NCI-H146 treated with DMSO at 0.1 percent for 48 hours (cell line): Measurements from ENCODE around the gene RGL2.
"Not testable (repeated sequence)": the region's sequence is repeated elsewhere in the genome, so short reads cannot be mapped to it uniquely, and the experiment has no call there.

Source experiments
- DNase-seq: peaks from one replicate; lab custom pipeline; 2025; ENCODE audit not compliant: unreplicated experiment; lab: John Stamatoyannopoulos, UW

The RGL2 gene

DNA sequence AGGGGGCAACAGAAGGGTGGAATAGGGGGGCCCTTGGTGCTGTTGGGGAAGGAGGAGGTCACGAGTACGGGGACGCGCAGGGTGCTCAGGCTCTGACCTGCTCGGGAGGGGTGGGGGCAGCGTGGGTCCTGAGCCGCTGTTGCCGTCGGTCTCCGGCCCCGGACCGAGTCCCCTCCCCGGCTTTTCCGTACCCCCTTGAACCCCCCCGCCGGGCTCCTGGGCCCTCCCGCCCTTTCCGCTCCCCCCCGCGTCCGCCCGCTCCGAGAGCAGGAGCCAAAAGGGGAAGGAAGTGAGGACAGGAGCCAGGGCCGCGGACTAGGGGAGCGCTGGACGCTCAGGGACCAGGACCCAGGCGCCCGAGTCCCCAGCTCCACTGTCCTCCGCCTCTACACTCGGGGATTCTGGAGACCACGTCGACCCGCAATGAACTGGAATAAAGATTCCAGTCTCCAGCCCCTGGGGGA, at the start of gene RGL2:
Gene RGL2, minus strand, starts transcription at position 170 of the 464 bp plus-strand sequence. CDS start 332 bp downstream, outside the sequence.
- peak; percentile 40 for DNase-seq

GRCh38 chr6:33347816-33348215, 49.1 kb upstream of the RGL2 start:
- no peak for DNase-seq

DNA sequence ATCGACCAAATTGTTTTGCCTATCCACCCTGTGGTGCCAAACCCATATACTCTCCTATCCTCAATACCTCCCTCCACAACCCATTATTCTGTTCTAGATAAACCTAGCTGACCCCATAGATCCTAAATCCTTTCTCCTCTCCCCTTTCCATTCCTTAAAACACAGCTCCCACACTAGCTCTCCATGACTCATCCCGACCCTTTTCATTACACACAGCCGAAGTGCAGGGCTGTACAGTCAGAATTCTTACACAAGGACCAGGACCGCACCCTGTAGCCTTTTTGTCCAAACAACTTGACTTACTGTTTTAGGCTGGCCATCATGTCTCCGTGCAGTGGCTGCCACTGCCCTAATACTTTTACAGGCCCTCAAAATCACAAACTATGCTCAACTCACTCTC, 48.2 kb upstream of the RGL2 start:
- DNase-seq, result not testable (repeated sequence)

GRCh38 chr6:33344701-33345697, 46.3 kb upstream of the RGL2 start:
- DNase-seq, result peak; percentile 43

GRCh38 chr6:33343953-33344611, 45.3 kb upstream of the RGL2 start:
- no peak for DNase-seq

DNA sequence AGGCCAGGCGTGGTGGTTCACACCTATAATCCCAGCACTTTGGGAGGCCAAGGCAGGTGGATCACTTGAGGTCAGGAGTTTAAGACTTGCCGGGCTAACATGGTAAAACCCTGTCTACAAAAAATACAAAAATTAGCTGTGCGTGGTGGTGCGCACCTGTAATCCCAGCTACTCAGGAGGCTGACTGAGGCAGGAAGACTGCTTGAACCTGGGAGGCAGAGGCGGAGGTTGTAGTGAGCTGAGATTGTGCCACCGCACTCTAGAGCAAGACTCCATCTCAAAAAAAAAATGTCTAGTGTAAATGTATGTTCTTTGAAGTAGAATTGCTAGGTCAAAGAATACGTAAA, 44.8 kb upstream of the RGL2 start:
- not testable (repeated sequence) for DNase-seq

- DNase-seq, result no peak
Observed at GRCh38 chr6:33339193-33339592, 40.5 kb upstream of the RGL2 start.

GRCh38 chr6:33336495-33336894, 37.8 kb upstream of the RGL2 start:
- no peak for DNase-seq

GRCh38 chr6:33335916-33336315, 37.2 kb upstream of the RGL2 start:
- DNase-seq, result no peak

GRCh38 chr6:33333666-33334065, 34.9 kb upstream of the RGL2 start:
- DNase-seq, result no peak

DNA sequence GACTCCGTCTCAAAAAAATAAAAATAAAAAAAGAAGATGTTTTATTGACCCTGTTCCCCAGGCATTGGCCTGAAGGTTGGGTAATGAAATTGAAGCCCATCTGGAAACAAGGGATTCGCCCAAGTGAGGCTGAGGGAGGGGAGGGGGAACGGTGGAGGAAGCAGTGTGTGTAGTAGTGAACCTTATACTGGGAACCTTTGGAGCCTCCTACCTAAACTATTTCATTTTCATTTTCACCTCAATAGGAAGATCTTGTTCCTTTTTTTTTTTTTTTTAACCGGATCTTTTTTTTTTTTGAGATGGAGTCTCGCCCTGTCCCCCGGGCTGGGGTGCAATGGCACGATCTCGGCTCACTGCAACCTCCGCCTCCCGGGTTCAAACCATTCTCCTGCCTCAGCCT, 32.0 kb upstream of the RGL2 start:
- DNase-seq, result no peak

- DNase-seq, result no peak
Observed at GRCh38 chr6:33329058-33329457, 30.3 kb upstream of the RGL2 start.

DNA sequence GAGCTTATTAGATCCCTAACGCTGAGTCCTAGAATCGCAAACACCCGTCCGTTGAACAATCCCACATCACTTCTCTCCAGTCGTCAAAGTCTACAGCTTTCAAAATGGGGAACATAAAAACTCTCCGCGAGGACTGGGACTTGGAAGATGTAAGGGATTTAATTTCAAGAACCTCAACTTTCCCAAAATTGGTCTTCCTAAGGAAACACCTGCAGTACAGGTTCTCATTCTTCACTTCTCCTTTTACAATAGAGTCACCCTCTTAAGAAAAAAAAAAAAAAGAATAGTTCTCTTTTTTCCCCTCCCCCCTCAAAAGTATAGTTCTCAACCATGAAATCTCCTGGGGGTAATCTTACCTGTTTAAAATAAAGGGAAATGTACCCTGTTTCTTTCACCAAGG, 25.4 kb upstream of the RGL2 start:
- peak; percentile 43 for DNase-seq

DNA sequence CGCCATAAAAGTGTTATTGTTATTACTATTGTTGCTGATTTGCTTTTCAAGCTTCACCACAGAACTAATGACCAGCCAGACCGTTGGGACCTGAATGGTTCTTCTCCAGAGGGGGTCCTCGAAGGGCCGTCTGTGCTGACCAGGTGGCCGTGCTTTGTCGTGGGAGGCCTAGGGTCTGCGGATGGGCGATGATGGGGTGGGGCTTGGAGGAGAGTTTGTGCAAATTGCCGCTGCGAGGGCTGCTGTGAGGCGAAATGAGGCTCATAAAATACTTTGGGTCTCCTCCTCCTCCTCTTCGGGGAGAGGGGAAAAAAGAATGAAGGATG, 24.8 kb upstream of the RGL2 start:
- peak; percentile 84 for DNase-seq

DNA sequence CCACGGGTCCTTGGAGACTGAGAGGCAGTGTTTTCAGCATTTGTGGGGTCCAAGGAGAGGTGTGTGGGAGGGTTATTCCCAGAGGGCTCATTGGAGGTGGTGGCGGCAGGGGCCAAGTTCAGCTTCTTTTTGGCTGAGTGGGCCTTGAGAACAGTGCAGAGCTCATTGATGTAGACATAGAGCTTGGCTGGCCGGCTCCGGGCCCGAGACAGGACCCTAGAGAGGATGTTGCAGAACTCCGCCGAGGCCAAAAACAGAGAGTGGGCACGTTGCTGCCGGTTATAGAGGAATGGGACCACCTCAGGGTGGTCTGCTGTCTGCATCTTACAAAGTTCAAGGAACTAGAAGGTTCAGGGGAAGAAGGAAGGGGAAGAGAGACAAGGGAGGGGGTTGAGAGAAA, 22.5 kb upstream of the RGL2 start:
- DNase-seq, result no peak

GRCh38 chr6:33320315-33321181, 21.8 kb upstream of the RGL2 start:
- DNase-seq, result no peak

- DNase-seq, result no peak
Observed at GRCh38 chr6:33319939-33320314, 21.2 kb upstream of the RGL2 start.

DNA sequence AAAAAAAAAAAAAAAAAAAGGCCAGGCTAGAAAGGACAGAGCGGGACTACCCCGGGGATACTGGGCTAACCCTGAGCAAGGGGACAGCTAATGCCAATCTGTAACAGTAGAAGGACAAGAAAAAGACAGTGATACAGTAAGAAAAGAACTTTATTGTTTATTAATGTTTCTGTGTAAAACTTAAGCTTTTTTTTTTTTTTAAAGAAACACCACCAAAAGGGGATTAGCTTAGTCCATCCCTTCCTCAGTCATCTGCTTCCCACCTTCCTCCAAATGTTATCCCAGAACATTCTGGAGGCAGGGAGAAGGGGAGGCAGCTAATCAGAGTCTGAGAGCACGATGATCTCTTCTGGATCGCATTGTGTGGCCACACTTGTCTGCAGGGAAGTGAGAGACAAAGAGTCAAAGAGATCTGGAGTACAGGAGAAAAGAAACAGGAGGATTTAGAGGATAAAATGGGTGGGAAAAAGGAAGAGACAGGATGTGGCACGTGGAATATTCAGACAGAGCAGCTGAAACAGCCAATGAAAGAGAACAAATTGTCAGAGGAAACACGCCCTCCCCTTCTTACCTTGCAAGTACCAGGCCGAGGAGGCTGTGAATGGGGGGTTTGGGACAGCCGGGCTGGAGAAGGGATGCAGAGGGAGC, 19.8 kb upstream of the RGL2 start:
- no peak for DNase-seq

DNA sequence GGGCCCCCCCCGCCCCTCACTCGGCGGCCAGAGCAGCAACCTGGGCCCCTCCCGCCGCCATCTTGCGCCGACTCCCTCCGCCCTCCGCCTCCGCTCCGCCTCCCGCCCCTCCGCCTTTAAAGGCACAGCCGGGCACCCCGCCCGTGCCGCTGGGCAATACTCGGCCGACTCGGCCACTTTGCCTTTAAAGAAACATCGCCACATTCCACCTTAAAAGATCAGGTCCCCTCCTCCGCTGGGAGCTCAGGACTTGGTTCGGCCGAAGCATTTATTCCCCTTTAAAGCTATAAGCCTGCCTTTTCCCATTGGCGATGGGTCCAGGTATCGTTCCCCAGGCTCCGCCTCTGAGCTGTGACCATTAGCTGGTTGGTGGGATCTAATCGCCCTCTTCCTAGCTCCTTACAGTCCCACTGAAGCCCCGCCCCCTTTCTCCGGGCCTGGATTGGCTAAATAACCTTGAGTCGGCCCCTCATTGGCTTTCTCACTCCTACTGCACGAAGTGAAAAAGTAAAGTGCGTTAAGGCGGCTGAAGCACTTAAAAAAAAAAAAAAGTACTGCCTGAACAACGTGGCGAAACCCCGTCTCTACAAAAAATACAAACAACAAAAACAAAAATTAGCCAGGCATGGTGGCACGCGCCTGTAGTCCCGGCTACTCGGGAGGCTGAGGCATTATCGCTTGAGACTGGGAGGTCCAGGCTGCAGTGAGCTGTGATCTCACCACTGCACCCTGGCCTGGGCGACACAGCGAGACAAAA, 19.1 kb upstream of the RGL2 start, which contains the start of gene ZBTB22:
Gene ZBTB22, minus strand, starts transcription at position 76 of the 757 bp plus-strand sequence. CDS start 828 bp downstream, outside the sequence.
- DNase-seq, result peak; percentile 90

- DNase-seq, result no peak
Observed at GRCh38 chr6:33317419-33317668, 18.6 kb upstream of the RGL2 start.
